Measurements from ENCODE around the gene FOXP1. TPM values are rescaled to one million over a fixed set of nuclear protein-coding genes. Genes with fewer than 3 reads are reported as not detected.

Gene FOXP1
- total RNA-seq, 3 donors from 2014 or later, result 61.9 to 267 (median 146) TPM

DNA sequence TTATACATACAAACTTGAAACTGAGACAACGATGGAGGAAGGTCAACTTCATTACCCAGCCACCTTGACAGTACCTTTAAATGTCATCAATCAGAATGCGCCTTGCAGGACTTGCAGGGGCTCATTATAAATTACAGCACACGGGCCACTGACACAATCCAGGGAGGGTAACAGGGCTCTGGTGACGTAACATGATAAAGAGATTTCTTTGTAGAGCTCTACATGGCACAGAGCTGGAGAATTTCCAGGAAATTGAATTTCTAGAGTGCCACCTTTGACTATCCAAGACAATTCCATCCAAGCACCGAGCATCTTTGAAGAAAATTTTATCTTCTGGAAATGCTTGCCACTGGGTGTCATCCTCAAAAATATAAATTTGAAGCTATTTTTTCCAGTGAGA lies 486.0 kb downstream of the FOXP1 start:
- Histone ChIP-seq H3K9me3 (no peaks in the 10 kb centered on the region), H3K4me3 (no peak overlapping the region), H3K27ac (no peak overlapping the region), H3K4me1 (peaks cover 0 to 2% of the 10 kb centered on the region in 2 donors), H3K36me3 (no peaks in the 10 kb centered on the region), H3K27me3 (no peaks in the 10 kb centered on the region)
- intact Hi-C loops (cut with DNase I; ENCODE audit: low total_unique reads), result no loop called here
- DNase-seq (ENCODE audit: low spot score in 2 of 2), result no peak
- TF ChIP-seq, protein P1, sequence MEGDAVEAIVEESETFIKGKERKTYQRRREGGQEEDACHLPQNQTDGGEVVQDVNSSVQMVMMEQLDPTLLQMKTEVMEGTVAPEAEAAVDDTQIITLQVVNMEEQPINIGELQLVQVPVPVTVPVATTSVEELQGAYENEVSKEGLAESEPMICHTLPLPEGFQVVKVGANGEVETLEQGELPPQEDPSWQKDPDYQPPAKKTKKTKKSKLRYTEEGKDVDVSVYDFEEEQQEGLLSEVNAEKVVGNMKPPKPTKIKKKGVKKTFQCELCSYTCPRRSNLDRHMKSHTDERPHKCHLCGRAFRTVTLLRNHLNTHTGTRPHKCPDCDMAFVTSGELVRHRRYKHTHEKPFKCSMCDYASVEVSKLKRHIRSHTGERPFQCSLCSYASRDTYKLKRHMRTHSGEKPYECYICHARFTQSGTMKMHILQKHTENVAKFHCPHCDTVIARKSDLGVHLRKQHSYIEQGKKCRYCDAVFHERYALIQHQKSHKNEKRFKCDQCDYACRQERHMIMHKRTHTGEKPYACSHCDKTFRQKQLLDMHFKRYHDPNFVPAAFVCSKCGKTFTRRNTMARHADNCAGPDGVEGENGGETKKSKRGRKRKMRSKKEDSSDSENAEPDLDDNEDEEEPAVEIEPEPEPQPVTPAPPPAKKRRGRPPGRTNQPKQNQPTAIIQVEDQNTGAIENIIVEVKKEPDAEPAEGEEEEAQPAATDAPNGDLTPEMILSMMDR (IDR thresholded peaks at IDR 0.05), result no peak
- no peak for TF ChIP-seq POLR2AphosphoS5 (IDR thresholded peaks at IDR 0.05)
- no peak for TF ChIP-seq POLR2A (IDR thresholded peaks at IDR 0.05)

DNA sequence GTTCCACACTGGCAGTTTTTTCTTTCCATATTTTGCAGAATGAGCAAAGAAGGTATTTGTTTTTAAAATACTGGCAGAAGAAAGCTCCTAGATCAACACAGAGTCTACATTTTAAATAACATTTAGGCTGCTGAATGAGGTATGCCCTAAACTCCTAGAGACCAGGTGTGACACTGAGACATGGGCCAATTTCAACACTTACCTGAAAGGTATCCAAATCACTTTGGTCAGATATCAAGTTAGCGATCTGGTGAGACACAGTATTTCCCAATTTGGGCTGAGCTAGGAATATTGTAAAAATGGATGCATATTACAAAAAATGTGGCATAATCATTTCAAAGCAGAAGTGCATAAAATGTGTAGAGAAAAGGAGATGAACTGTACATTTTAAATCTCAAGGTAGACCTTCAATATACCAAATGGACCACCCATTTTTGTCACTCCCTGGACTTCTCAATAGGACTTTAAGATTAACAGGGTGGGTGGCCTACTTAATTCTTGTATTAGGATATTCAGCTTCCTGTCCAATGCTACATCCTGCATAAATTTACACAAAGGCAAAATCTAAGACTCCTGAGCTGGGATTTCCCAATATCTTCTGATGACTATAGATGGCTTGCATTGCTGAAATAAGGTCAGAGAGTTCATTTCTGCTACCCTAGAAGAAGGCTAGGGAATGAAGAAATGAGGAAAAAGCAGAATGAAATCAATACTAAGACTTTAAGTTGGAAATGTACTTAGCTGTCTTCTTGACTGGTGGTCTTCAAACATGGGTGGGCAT lies 487.8 kb downstream of the FOXP1 start:
- TF ChIP-seq, protein P1 (IDR thresholded peaks at IDR 0.05), result no peak
- TF ChIP-seq POLR2A (IDR thresholded peaks at IDR 0.05) (no peak), POLR2AphosphoS5 (IDR thresholded peaks at IDR 0.05) (no peak)
- Histone ChIP-seq H3K4me3 (no peak overlapping the region), H3K9me3 (no peaks in the 10 kb centered on the region), H3K4me1 (no peaks in the 10 kb centered on the region), H3K27me3 (no peaks in the 10 kb centered on the region), H3K36me3 (no peaks in the 10 kb centered on the region), H3K27ac (no peak overlapping the region)
- intact Hi-C loops (cut with DNase I; ENCODE audit: low total_unique reads), result no loop called here
- no peak for DNase-seq (ENCODE audit: low spot score in 2 of 2)

DNA sequence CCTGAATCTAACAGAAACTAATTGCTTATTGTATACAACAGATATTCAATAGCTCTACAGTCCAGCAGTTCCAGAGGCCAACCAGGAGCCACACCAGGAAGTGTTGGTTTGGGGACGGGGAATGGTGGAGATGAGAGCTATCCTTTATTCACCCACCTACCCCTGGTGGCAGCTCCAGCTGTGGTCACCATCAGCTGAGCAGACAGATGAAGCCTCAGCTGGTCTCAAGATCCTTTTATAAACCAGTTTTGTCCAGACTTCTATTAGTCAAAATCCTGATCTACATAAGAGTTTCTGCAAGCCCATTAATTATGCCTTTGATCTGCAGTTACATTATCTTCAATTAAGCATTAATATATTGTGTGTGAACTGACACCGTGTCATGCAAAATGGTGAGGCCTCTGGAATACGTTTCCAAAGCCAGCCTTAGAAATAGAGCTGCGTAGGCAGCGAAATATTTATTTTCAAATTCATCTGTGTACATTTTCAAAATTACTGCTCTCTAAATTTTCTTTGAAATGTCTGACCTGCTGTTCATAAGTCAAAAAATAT lies 488.8 kb downstream of the FOXP1 start:
- Histone ChIP-seq H3K27ac (no peak overlapping the region), H3K27me3 (no peaks in the 10 kb centered on the region), H3K4me3 (no peak overlapping the region), H3K9me3 (no peaks in the 10 kb centered on the region), H3K36me3 (no peaks in the 10 kb centered on the region), H3K4me1 (no peaks in the 10 kb centered on the region)
- no peak for DNase-seq (ENCODE audit: low spot score in 2 of 2)
- TF ChIP-seq POLR2A (IDR thresholded peaks at IDR 0.05) (no peak), POLR2AphosphoS5 (IDR thresholded peaks at IDR 0.05) (no peak)
- TF ChIP-seq, protein P1 (IDR thresholded peaks at IDR 0.05), result no peak
- intact Hi-C loops (cut with DNase I; ENCODE audit: low total_unique reads), result no loop called here

DNA sequence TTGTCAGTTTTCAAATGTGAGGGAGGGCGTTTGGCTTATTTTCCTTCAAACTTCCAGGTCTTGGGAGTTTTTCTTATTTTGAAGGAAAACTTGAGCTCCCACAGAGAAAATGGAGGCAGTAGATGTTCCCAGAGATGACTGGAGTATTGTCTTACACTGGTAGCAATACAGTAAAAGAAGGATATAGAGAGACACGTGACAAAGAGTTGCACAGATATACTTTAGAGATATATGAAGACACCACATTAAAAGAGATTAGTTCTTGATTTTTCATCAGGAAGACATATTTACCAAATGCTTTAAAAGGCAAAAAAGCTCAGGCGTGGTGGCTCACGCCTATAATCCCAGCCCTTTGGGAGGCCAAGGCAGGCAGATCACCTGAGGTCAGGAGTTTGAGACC lies 490.9 kb downstream of the FOXP1 start:
- DNase-seq (ENCODE audit: low spot score in 2 of 2), result no peak
- Histone ChIP-seq H3K4me1 (no peaks in the 10 kb centered on the region), H3K4me3 (no peak overlapping the region), H3K9me3 (no peaks in the 10 kb centered on the region), H3K27me3 (no peaks in the 10 kb centered on the region), H3K27ac (no peak overlapping the region), H3K36me3 (no peaks in the 10 kb centered on the region)
- TF ChIP-seq, protein P1 (IDR thresholded peaks at IDR 0.05), result no peak
- TF ChIP-seq POLR2AphosphoS5 (IDR thresholded peaks at IDR 0.05) (no peak), POLR2A (IDR thresholded peaks at IDR 0.05) (no peak)
- intact Hi-C loops (cut with DNase I; ENCODE audit: low total_unique reads), result no loop called here

DNA sequence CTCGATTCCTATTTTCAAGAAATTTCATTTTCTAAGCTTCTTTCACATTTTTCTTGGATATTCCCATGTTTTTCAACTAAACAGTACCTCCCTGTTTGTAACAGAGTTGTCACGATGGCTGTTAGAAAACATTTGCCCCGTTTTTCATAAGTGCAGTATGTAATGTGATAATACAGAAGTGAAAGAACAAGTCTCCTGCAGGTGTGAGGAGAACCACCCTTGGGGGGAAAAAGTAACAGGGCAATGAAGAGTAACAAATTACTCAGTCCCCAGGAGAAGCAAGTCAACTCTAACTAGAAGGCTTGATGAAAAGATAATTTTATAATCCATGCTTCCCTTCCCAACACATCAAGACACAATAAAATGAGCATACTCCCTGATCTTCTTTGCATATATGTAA lies 493.3 kb downstream of the FOXP1 start:
- intact Hi-C loops (cut with DNase I; ENCODE audit: low total_unique reads), result no loop called here
- no peak for DNase-seq (ENCODE audit: low spot score in 2 of 2)
- TF ChIP-seq, protein P1 (IDR thresholded peaks at IDR 0.05), result no peak
- no peak for TF ChIP-seq POLR2AphosphoS5 (IDR thresholded peaks at IDR 0.05)
- no peak for TF ChIP-seq POLR2A (IDR thresholded peaks at IDR 0.05)
- no peaks in the 10 kb centered on the region for H3K9me3 ChIP-seq
- no peaks in the 10 kb centered on the region for H3K36me3 ChIP-seq
- no peak overlapping the region for H3K27ac ChIP-seq
- H3K27me3 ChIP-seq, result no peaks in the 10 kb centered on the region
- H3K4me1 ChIP-seq, result no peaks in the 10 kb centered on the region
- H3K4me3 ChIP-seq, result no peak overlapping the region

Measured in breast epithelium (tissue), 4 donors.